IMR-90 (cell line): Measurements from ENCODE around the gene RAB11FIP3. TPM values are rescaled to one million over a fixed set of nuclear protein-coding genes. Genes with fewer than 3 reads are reported as not detected.

Experiments used
- ATAC-seq: fragments of 200-7000 bp; cut with Tn5 transposase; 2 replicates; pipeline ENCODE4 v1.9.1; 2020; ENCODE audit warnings: low read depth, mild to moderate bottlenecking, moderate library complexity
- BruUV-seq: library from RNA; stranded (reverse); fragments of 400-500 nt; replicated peaks from 2 replicates; lab custom pipeline; 2021; lab: Mats Ljungman, UMichigan
- CTCF ChIA-PET: fragments of 300-600 bp; formaldehyde crosslinking; extraction: SDS; loops from one replicate; lab custom pipeline; 2021; ENCODE audit warnings: antibody characterized with exemption; lab: Yijun Ruan, JAX
- POLR2A ChIA-PET: fragments of 300-600 bp; sonication (Branson Sonifier 250); formaldehyde crosslinking; loops from one replicate; lab custom pipeline; 2022; ENCODE audit warnings: antibody characterized with exemption; ENCODE audit not compliant: unreplicated experiment; lab: Charles Lee
- DNase-seq: peaks from one replicate; pipeline ENCODE4 v3.0.0; 2013
- H2AFZ ChIP-seq: replicated peaks from 2 replicates; pipeline ENCODE3; 2013; ENCODE audit warnings: low read length, mild to moderate bottlenecking; ENCODE audit not compliant: poor library complexity
- H2AK5ac ChIP-seq: 2 replicates; pipeline ENCODE4 v1.6.1; 2013; ENCODE audit warnings: low read depth, low read length, inconsistent platforms
- H2AK9ac ChIP-seq: replicated peaks from 2 replicates; pipeline ENCODE3; 2013; ENCODE audit warnings: mild to moderate bottlenecking, low read depth, low read length, moderate library complexity; ENCODE audit not compliant: poor library complexity
- H2BK120ac ChIP-seq: 2 replicates; pipeline ENCODE4 v1.6.1; 2013; ENCODE audit warnings: low read depth, low read length, inconsistent platforms
- H2BK15ac ChIP-seq: 3 replicates; pipeline ENCODE4 v1.6.1; 2013; ENCODE audit warnings: low read depth, low read length, inconsistent platforms
- H2BK20ac ChIP-seq: 2 replicates; pipeline ENCODE4 v1.6.1; 2013; ENCODE audit warnings: low read depth, mild to moderate bottlenecking, inconsistent platforms, low read length, moderate library complexity
- H2BK5ac ChIP-seq: 2 replicates; pipeline ENCODE4 v1.6.1; 2013; ENCODE audit warnings: mild to moderate bottlenecking, low read depth, low read length, inconsistent platforms; ENCODE audit not compliant: poor library complexity, severe bottlenecking
- H3K14ac ChIP-seq: replicated peaks from 2 replicates; pipeline ENCODE4 v1.6.1; 2013; ENCODE audit warnings: low read depth, low read length, inconsistent platforms
- H3K18ac ChIP-seq: 2 replicates; pipeline ENCODE4 v1.6.1; 2013; ENCODE audit warnings: low read depth, low read length, control low read depth
- H3K23ac ChIP-seq: 2 replicates; pipeline ENCODE4 v1.6.1; 2013; ENCODE audit warnings: low read depth, low read length, inconsistent platforms
- H3K27ac ChIP-seq: 2 replicates; pipeline ENCODE4 v1.5.1; 2013; ENCODE audit warnings: mild to moderate bottlenecking, control low read depth, low read length; ENCODE audit not compliant: insufficient read depth
- H3K27me3 ChIP-seq: 2 replicates; pipeline ENCODE4 v1.6.1; 2013; ENCODE audit warnings: low read length; ENCODE audit not compliant: control insufficient read depth, insufficient read depth
- H3K36me3 ChIP-seq: 2 replicates; pipeline ENCODE4 v1.6.1; 2013; ENCODE audit warnings: low read length, mixed read lengths; ENCODE audit not compliant: control insufficient read depth, insufficient read depth
- H3K4ac ChIP-seq: 2 replicates; pipeline ENCODE4 v1.6.1; 2013; ENCODE audit warnings: low read depth, low read length, inconsistent platforms
- H3K4me1 ChIP-seq: 2 replicates; pipeline ENCODE4 v1.6.1; 2013; ENCODE audit warnings: low read length, mixed read lengths; ENCODE audit not compliant: control insufficient read depth, insufficient read depth
- H3K4me2 ChIP-seq: 2 replicates; pipeline ENCODE4 v1.6.1; 2013; ENCODE audit warnings: low read depth, mild to moderate bottlenecking, control low read depth, low read length, moderate library complexity
- H3K4me3 ChIP-seq: 2 replicates; pipeline ENCODE4 v1.5.1; 2013; ENCODE audit warnings: low read depth, mild to moderate bottlenecking, control low read depth, low read length, moderate library complexity; ENCODE audit not compliant: insufficient read depth
- H3K56ac ChIP-seq: 2 replicates; pipeline ENCODE4 v1.6.1; 2013; ENCODE audit warnings: low read length, inconsistent platforms; ENCODE audit not compliant: insufficient read depth; ENCODE audit errors: extremely low read depth
- H3K79me1 ChIP-seq, 2 experiments: 2 replicates each; pipeline ENCODE4 v1.6.1; 2013; ENCODE audit warnings: low read length in 2 of 2, inconsistent platforms in 1 of 2, low read depth in 1 of 2
- H3K9ac ChIP-seq: 2 replicates; pipeline ENCODE4 v1.6.1; 2013; ENCODE audit warnings: low read depth, low read length, control low read depth
- H3K9me1 ChIP-seq: 2 replicates; pipeline ENCODE4 v1.6.1; 2013; ENCODE audit warnings: low read length, inconsistent platforms; ENCODE audit not compliant: insufficient read depth
- H3K9me3 ChIP-seq: 2 replicates; pipeline ENCODE4 v1.6.1; 2013; ENCODE audit warnings: low read length; ENCODE audit not compliant: control insufficient read depth, insufficient read depth
- H4K20me1 ChIP-seq: 2 replicates; pipeline ENCODE4 v1.6.1; 2013; ENCODE audit warnings: low read length, inconsistent platforms; ENCODE audit not compliant: insufficient read depth
- H4K5ac ChIP-seq: 2 replicates; pipeline ENCODE4 v1.6.1; 2013; ENCODE audit warnings: mild to moderate bottlenecking, low read depth, low read length, control low read depth
- H4K8ac ChIP-seq, 2 experiments: 2 replicates each; pipeline ENCODE4 v1.6.1; 2013; ENCODE audit warnings: low read depth in 2 of 2, low read length in 2 of 2, control low read depth in 1 of 2, inconsistent platforms in 1 of 2
- H4K91ac ChIP-seq: 2 replicates; pipeline ENCODE4 v1.6.1; 2013; ENCODE audit warnings: low read depth, low read length, inconsistent platforms; ENCODE audit not compliant: insufficient read depth
- BHLHE40 ChIP-seq: fragments of 150-350 bp; IDR thresholded peaks from 2 replicates; pipeline ENCODE4 v1.6.1; 2016; ENCODE audit warnings: mild to moderate bottlenecking, low read depth, low read length
- CHD1 ChIP-seq: IDR thresholded peaks from 2 replicates; pipeline ENCODE4 v1.6.1; 2012; ENCODE audit warnings: low read depth, low read length, improper control_type of control experiment
- MXI1 ChIP-seq: IDR thresholded peaks from 2 replicates; pipeline ENCODE4 v1.6.1; 2012; ENCODE audit warnings: low read depth, mild to moderate bottlenecking, low read length, moderate library complexity, borderline replicate concordance
- NFE2L2 ChIP-seq: fragments of 150-350 bp; IDR thresholded peaks from 2 replicates; pipeline ENCODE4 v1.6.1; 2016; ENCODE audit warnings: low read depth, mild to moderate bottlenecking, low read length
- WGBS, 2 experiments: methylation state at CpG; one replicate each; pipeline versions ENCODE4 v1.1.5 to v1.1.7; 2013; ENCODE audit warnings: missing lambda C conversion rate in 2 of 2; ENCODE audit not compliant: insufficient read length in 1 of 2; ENCODE audit errors: extremely low coverage in 2 of 2; 5-methylcytosine and 5-hydroxymethylcytosine counted together
- dilution Hi-C: fragments of 300-500 bp; cut with HindIII; formaldehyde crosslinking; loops from one replicate; pipeline ENCODE4 v1.14.3; 2018; ENCODE audit warnings: low sequenced_read_pairs; ENCODE audit not compliant: unreplicated experiment
- in situ Hi-C: fragments of 300-500 bp; cut with MboI; formaldehyde crosslinking; loops from 3 replicates; pipeline ENCODE4 v1.14.3; 2019; ENCODE audit warnings: low sequenced_read_pairs, inconsistent platforms, mixed read lengths
- intact Hi-C: fragments of 100-400 bp; cut with micrococcal nuclease; formaldehyde crosslinking; loops from 2 replicates; pipeline ENCODE4 v1.10.0; 2022
- polyA plus RNA-seq, 3 experiments: library from polyadenylated mRNA; depleted of rRNA; stranded (reverse); fragments of >200 nt; gene quantifications; 2 replicates each; pipeline ENCODE4 v1.2.3, GENCODE V29; 2012; ENCODE audit warnings: low replicate concordance in 1 of 3
- total RNA-seq: library from RNA; depleted of rRNA; stranded (reverse); fragments of >200 nt; gene quantifications from 2 replicates; pipeline ENCODE4 v1.2.3, GENCODE V29; 2012

The RAB11FIP3 gene
- total and polyA plus RNA-seq, 2 of the 4 experiments (the other 2 are of a cell fraction): 7.5 to 22.5 TPM

DNA sequence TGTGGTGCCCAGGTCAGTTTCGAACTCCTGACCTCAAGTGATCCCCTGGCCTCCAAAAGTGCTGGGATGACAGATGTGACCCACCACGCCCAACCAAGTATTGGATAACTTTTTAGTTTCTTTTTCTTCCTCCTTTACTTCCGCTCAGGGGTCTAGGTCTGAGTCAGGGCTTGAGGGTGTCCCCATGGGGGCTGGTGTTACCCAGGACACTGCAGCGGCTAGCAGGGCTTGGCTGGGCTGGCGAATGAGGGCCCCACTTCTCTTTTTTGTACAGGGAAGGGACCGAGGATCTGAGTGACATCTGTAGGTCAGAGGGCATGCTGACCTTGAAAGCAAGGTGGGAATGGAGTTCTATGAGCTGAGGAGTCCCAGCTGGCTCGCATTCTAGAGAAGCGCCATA lies 24.9 kb downstream of the RAB11FIP3 start:
- dilution Hi-C loops: no loop called here
- POLR2A ChIA-PET: no interaction called here
- H3K4ac ChIP-seq: no peak overlapping the region

More for the DNA sequence above, 24.9 kb downstream of the RAB11FIP3 start:
- Histone ChIP-seq H3K27me3 (no peaks in the 10 kb centered on the region), H2AFZ (peak overlapping the region; percentile 10), H2AK5ac (no peak overlapping the region), H3K4me2 (no peak overlapping the region), H4K8ac (no peak overlapping the region), H3K9me1 (peaks cover 17% of the 10 kb centered on the region), H4K5ac (no peak overlapping the region), H2BK20ac (no peak overlapping the region), H3K27ac (no peak overlapping the region), H3K9ac (no peak overlapping the region), H2AK9ac (no peak overlapping the region), H3K18ac (no peak overlapping the region), H3K23ac (no peak overlapping the region), H2BK120ac (no peak overlapping the region), H3K4me1 (no peaks in the 10 kb centered on the region), H2BK5ac (no peak overlapping the region), H2BK15ac (no peak overlapping the region), H3K56ac (no peak overlapping the region), H3K79me1 (peaks cover 21 to 53% of the 10 kb centered on the region in 2 experiments), H3K36me3 (no peaks in the 10 kb centered on the region), H4K20me1 (peaks cover 35% of the 10 kb centered on the region), H3K4me3 (no peak overlapping the region), H3K9me3 (no peaks in the 10 kb centered on the region), H3K14ac (no peak overlapping the region), H4K91ac (no peak overlapping the region)
- no peak for ATAC-seq
- DNase-seq: no peak
- CTCF ChIA-PET: no interaction called here
- TF ChIP-seq MXI1 (no peak), CHD1 (no peak), NFE2L2 (no peak), BHLHE40 (no peak)
- in situ Hi-C loops: no loop called here
- intact Hi-C loops: no loop called here
- no TSS peak for BruUV-seq
- 100% methylated on average over 1 of the region's 8 CpGs; no CpG with 5 or more reads in 1 of the 2 experiments for WGBS, 2 experiments
